SK-N-MC (cell line): ENCODE data around the gene RHOF.

ENCODE experiments used
- EZH2 ChIP-seq: fragments of 200-600 bp; sonication (generic); IDR thresholded peaks from one replicate; pipeline ENCODE4 v1.6.1; 2017; ENCODE audit warnings: antibody characterized with exemption
- FOXP2 ChIP-seq: optimal IDR thresholded peaks from 2 replicates; pipeline ENCODE3; 2011; ENCODE audit warnings: mild to moderate bottlenecking, moderate library complexity; ENCODE audit not compliant: insufficient read depth; ENCODE audit errors: extremely low read length, control extremely low read depth
- POLR2AphosphoS5 ChIP-seq: IDR thresholded peaks from 2 replicates; pipeline ENCODE4 v1.6.1; 2012; ENCODE audit warnings: mild to moderate bottlenecking, low read depth, low read length, borderline replicate concordance

DNA sequence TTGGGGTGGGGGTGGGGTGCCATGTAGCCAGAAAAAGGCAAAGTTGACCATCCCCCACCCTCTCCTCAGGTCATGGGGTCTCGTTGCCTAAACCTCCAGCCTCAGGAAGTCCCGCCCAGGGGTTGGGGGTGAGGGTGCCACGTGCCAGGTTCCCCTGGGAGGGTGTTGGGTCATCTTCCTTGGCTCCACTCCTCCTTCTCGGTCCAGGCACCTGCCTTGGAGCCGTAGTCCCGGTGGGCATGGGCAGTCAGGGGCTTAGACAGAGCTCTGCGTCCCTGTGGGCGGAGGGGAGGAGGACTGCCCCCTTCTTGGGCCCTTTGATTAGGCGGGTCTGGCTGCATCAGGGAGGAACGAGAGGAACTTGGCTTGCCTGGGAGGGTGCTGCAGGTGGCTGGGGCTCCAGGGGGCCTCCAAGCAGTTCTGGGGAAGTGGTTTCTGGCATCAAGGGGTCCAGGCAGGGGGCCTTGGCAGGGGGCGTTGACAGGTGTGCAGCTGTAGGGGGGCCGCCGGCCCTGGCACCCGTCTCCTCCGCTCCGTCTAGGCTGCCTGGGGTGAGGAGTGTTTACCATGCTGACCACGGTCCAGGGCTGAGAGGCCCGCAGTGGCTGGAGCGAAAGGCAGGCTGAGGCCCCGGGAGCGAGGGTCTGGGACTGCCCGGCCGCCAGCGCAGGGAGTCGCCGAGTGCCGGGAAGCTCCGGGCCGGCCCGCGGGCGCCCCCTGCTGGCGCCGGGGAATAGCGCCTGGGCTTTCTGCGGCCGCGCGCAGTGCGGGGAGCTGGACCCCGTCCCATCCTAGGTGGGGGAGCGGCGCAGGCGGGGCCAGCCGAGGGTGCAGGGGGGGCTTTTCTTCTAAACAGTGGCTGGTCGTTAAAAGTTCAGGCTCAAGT is 18.2 kb upstream of the RHOF start:
- no peak for TF ChIP-seq EZH2
- no peak for TF ChIP-seq POLR2AphosphoS5
- TF ChIP-seq FOXP2, result no peak
